ENCODE data around the gene HSPBP1.

DNA sequence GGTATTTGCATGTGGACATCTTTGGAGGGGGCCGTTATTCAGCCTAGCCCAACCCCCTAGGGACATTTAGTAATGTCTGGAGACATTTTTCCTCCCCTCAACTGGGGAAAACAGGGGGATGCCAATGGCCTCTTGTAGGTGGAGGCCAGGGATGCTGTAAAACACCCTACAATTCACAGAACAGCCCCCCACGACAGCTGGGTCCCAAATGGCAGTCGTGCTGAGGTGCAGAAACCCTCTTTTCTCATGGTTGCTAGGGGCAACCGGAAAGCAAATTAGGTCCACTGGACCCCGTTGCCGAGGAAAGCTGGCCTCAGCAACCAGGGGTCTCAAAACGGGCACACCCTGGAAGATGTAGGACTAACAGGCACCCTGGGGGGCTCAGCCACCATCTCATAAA, 30.6 kb upstream of the HSPBP1 start:
- TF ChIP-seq, protein P1, sequence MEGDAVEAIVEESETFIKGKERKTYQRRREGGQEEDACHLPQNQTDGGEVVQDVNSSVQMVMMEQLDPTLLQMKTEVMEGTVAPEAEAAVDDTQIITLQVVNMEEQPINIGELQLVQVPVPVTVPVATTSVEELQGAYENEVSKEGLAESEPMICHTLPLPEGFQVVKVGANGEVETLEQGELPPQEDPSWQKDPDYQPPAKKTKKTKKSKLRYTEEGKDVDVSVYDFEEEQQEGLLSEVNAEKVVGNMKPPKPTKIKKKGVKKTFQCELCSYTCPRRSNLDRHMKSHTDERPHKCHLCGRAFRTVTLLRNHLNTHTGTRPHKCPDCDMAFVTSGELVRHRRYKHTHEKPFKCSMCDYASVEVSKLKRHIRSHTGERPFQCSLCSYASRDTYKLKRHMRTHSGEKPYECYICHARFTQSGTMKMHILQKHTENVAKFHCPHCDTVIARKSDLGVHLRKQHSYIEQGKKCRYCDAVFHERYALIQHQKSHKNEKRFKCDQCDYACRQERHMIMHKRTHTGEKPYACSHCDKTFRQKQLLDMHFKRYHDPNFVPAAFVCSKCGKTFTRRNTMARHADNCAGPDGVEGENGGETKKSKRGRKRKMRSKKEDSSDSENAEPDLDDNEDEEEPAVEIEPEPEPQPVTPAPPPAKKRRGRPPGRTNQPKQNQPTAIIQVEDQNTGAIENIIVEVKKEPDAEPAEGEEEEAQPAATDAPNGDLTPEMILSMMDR (IDR thresholded peaks at IDR 0.05) = no peak
- no peak for TF ChIP-seq ZFX (IDR thresholded peaks at IDR 0.05; ENCODE audit: borderline replicate concordance)

Measured in 22Rv1 (cell line).